Measurements from ENCODE around the gene SPEF2.
"Not testable (repeated sequence)": the region's sequence is repeated elsewhere in the genome, so short reads cannot be mapped to it uniquely, and the experiment has no call there.

SPEF2 gene

DNA sequence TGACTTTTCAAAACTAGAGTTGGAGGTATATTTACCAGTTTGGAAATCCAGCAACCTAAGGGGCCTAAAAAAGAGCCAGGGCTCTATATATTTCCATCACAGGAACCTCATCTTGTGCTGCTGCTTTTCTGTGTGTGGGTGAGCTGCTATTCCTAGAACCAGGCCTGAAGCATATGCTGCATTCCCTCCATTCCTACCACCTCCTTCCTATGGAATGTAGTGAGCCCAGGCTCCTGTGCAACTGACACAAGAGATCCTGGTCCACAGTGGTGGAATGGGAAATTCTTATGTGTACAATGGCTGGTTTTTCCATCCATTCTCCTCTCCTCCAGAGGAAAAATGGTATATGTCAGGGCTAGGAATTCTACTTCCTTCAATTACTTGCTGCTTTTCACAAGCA is 39.1 kb downstream of the SPEF2 start:
- no peak for DNase-seq

DNA sequence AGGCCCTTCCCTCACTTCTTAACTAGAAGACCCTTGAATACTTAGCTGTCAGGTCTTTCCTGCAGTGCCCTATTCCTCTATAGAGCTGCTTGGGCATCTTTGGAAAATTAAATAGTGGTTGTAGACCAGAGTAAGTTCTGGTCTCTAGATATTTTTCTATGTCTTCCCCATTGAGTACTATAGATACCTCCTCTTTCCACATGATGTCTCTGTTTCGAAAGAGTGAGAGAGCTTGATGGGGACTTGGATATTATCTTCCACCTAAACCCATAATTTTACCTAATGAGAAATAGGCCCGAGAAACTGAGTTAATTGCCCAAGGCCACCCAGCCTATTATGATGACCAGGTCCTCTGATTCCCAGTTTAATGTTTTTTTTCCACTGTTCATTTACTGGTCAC is 40.2 kb downstream of the SPEF2 start:
- no peak for DNase-seq

DNA sequence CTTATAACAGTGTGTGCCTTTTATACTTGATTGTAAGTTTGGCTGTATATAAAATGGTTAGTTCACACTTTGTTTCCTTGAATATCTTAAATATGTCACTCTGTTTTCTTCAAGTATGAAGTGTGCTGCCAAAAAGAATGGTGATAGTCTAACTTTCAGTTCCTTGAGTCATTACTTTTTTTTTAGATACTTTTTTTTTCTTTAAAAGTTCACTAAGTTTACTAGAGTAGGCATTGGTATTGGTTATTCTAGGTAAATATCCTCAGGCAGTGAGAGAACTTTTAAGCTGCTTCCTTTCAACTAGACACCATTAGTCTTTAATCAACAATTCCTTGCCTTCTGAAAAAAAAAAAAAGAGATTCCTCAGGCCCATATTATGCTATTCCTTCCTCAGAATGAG is 41.9 kb downstream of the SPEF2 start:
- no peak for DNase-seq

DNA sequence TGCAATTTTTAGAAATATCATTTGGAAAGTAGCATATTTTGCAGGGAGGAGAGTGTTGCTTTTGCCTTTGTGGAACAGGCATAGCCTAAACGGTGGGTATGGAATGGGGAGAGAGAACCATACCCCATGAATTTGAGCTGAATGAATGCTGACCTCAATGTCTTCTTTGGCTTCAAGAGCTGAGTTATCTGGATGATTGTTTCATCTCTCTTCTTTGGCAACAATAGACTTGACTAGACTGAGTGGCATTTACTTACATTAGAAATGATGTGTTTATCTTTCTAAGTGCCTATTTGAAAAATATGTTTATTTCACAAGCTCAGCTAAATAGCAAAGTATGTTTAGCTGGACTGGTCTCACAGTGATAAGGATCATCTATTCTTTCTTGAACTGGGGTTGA is 42.8 kb downstream of the SPEF2 start:
- DNase-seq, result no peak

DNA sequence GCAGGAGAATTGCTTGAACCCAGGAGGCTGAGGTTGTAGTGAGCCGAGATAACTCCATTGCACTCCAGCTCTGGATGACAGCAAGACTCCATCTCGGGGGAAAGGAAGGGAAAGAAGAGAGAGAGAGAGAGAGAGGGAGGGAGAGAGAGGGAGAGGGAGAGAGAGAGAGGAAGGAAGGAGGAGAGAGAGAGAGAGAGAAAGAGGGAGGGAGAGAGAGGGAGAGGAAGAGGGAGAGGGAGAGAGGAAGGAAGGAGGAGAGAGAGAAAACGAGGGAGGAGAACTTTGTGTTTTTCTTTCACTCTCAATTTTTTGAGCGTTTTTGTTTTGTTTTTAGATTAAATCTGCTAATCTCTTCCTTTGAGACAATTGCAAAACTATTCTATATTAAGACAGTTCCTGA is 46.9 kb downstream of the SPEF2 start:
- DNase-seq, result no peak

DNA sequence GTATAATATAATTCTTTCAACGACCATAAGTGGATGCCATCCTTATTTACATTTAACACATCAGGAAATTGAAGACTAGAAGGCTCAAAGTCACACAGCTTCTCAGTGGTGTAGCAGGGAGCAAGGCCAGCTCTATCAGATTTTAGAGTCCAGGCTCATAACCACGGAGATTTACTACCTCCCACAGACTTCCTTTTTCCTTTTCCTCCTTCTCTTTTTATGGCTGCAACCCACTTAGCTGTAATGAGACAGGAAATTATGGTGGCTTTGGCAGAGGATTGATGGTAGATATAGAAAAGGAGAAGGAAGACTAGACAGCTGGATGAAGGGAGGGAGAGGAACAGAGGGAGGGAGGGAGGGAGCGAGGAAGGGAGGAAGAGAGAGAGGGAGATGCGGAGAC is 47.4 kb downstream of the SPEF2 start:
- no peak for DNase-seq

DNA sequence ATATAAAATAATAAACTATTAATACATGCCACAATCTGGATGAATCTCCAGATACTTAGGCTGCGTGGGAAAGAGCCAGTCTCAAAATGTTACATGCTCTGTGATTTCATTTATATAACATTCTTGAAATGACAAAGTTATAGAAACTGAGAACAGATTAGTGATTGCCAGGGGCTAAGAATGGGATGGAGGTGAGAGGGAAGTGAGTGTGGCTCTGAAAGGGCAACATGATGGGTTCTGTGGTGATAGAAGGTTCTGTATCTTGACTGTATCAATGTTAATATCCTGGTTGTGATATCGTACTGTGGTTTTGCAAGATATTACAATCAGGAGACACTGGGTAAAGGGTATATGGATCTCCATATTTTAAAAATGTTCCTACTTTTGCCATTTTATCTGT is 50.7 kb downstream of the SPEF2 start:
- no peak for DNase-seq

DNA sequence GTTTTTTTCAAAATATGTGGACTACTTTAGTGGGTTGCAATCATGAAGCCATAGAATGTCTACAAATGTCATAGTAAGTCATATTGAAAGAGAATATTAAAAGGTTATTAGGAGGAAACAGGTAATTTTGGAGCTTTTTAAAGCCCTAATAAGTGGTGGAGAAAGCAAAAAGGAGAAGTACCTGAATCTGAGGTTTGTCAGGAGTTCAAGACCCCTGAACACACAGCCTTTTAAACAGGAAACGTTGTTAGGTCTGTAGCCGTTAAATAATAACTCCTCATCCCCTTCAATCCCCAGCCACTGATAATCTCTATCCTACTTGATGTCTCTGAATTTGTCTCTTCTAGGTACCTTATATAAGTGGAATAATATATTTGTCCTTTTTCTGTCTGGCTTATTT is 51.1 kb downstream of the SPEF2 start:
- no peak for DNase-seq

DNA sequence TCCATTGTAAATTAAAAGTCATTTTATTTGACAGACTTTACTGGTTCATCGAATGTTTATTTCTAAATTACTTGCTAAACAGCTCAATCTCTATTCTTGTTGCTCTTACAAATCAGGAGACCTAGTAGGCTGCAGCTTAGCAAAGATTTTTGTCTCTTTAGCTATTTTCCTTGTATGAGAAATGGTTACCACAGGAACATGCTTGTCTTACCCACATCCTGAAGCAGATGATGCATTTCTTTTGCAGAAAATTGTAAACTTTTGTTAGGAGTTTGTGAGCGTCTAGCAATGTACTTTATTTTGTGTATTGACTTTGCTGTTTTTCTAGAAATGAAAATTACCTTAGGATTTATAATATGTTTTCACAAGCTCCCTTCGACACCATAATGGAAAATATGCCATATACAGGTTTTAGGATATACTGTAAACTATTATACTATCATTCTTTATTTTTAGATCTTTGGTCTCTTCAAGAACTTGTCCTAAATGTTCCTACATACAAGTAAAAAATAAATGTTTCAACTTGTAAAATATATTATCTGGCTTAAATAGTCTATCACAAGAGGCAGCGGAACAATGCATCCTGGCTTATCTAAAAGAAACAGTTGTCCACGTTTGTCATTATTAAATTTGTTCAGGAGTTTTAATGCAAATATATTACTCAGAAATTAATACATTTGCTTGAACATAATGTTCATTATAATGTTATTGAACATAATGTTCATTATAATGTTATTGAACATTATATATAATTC is 54.1 kb downstream of the SPEF2 start:
- DNase-seq, result no peak

DNA sequence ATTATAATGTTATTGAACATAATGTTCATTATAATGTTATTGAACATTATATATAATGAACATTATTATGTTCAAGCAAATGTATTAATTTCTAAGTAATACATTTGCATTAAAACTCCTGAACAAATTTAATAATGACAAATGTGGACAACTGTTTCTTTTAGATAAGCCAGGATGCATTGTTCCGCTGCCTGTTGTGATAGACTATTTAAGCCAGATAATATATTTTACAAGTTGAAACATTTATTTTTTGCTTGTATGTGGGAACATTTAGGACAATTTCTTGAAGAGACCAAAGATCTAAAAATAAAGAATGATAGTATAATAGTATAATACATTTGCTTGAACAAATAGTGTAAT is 54.6 kb downstream of the SPEF2 start:
- not testable (repeated sequence) for DNase-seq

DNA sequence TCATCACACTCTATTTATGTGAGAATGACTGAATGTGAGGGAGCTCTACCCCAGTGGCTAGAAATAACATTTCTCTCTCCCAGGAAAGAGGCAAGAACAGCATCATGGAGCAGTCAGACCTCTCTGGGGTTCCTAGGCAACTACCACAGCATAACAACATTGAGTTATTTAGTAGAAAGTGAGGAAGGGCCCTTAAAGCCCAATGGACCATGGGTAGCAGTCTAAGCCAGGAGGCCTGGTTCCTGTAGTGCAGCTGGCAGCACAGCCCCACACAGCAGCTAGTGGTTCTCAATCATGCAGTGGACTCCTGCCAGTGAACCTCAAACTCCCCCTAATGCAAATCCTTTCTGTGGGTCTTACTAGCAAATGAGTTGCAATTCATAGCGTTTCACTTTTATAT is 55.3 kb downstream of the SPEF2 start:
- no peak for DNase-seq

DNA sequence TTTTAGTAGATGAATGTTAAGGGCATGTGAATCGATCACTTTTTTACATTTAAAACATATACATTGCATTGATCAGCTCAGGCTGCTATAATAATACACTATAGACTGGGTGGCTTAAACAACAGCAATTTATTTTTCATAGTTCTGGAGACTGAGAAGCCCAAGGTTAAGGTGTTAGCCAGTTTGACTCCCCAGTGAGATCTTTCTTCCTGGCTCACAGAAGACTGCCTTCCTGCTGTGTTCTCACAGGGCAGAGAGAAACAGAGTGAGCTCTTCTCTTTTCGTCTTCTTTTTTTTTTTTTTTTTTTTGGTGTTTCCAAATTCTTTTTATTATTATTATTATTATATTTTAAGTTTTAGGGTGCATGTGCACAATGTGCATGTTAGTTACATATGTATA is 56.4 kb downstream of the SPEF2 start:
- DNase-seq, result no peak

DNA sequence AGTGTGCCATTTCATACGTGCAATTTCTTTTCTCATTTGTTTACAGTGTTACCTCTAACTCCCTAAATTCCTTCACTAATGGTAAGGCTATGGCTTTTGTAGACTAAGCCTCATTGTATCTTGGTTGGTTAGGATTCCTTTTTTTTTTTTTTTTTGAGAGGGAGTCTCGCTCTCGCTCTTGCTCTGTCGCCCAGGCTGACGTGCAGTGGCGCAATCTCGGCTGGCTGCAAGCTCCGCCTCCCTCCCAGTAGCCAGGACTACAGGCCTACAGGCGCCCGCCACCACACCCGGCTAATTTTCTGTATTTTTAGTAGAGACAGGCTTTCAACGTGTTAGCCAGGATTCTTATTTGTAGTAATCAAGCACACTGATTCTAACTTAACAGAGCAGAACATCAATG is 57.7 kb downstream of the SPEF2 start:
- no peak for DNase-seq

DNA sequence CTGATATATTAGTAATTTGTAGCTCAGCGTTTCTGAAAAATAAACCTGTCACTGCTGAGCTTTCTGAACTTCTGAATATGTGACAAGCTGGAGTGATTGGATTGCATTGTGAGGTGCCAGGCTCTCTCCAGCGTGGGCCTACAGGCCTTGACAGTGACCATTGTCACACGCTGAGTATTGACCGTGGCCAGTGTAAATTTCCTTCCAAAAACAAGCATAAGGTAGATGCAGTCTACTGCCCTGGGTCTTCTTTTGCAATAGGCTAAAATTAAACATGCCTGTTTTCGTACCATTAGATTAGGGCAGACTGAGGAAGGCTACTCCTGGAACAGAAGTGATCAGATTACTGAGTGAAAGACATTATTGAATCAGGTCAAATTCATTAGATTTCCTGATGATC is 60.2 kb downstream of the SPEF2 start:
- DNase-seq, result no peak

DNA sequence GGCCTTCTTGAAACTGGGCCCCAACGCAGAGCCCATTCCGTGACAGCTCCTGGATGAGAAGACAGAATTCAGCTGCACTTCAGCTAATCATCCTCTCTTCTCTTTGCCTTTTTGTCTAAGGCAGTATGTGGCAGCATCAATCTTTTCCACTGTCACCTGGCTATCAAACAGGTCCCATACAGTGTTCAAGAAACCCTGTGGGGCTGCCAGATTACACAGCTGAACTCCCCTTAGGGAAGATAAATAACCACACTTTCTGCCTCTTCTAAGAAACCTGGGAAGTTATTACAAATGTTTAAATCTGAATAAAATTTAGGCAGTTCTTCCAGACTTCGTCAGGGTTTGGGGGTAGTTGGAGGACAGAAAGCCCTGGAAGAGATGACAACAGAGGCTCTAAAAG is 61.0 kb downstream of the SPEF2 start:
- DNase-seq, result no peak

DNA sequence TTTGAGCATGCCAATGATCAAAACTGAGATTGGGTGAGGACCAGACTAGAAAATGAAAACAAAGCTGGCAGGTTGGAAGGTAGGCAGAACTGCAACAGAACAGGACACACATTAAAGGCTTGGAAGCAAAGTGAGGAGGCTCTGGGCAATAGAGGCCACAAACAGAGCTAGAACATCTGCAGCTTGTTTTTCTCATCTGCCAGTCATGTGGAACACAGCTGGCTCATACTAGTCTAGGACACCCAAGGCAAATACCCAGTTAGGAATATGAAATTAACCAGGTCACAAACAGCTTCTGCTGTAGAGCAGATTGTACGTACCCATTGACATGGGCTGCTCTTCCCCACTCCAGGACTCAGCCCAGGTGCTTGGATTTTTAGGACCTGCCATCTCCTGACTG is 61.7 kb downstream of the SPEF2 start:
- no peak for DNase-seq

DNA sequence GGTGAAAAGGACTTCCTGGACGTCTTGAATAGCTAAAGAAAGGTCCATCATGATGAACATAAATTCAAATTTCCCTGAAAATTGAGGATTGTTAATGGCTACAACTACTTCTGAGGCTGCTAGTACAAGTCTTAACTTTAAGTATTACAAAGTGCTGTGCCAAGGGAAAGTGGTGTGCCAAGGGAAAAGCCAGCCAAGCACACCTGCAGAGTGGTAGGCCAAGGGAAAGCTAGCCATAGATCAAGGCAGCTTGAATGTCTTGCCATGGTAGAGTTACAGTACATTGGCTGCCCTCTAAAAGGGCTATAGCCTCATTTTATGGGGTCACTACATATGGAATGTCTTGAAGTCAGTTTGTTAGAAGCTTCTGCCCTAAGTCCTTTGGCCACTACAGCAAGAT is 64.2 kb downstream of the SPEF2 start:
- DNase-seq, result no peak

DNA sequence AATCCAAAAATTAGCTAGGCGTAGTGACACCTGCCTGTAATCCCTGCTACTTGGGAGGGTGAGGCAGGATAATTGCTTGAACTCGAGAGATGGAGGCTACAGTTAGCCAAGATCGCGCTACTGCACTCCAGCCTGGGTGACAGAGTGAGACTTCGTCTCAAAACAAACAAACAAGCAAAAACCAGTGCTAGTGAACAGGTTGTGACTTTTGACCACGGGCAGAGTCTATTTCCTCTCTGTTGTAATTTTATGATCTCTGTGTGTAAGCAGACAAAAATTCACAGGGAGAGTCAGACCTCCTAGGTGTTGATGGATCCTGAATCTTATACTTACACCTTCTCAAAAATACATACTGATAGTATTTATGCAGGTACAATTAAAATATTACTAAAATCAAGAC is 65.8 kb downstream of the SPEF2 start:
- DNase-seq, result no peak

DNA sequence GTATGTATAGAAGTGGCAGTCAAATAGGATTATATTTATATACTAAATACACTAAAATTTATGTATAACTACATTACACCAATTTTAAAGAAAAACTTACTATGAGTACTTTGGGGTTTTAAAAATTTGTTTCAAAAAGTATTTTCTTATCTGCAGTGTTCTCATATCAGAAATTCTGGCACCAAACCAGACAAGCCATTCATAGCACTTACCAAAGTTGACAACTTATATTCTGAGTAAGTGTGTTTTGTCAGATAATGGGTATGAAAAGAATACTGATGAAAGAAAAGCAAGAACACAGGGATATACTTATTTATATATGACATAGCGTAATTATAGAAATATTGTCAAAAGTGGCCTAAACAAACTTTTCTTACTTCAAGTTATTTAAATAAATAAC is 67.5 kb downstream of the SPEF2 start:
- no peak for DNase-seq

DNA sequence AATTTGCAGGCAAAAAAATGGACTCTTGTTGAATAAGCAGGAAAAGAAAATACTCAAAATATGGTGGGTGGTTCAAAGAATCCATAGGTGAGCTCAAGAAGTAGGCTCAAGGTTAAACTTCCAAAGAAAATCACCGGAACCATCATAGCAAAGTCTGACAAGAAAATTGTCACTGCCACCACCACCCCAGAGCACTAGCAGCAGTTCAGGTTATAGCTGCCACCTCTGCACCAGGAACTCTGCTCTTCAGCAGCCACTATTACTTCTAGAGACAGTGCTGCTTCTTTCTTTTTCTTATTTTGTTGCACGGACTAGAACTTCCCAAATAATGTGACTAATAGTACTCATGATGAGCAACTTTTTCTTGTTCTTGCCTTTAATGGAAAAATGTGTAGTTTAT is 70.3 kb downstream of the SPEF2 start:
- no peak for DNase-seq

DNA sequence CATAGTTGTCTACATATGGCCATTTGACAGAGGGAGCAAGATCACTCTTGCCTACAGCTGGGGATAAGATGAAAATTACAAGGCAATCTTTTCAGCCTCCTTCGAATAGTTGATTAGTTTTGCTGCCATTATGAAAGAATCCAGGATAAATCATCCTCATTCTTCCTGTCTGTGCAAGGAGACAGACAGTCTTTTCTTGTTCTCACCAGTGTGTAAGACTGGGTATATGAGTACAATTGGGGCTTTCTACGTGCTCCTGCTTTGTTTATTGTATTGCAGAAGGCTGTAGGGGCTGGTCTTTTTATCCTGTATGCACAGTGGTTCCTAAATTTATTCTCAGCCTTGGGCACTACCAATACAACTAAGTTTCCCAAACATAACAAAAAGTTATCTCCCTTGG is 76.8 kb downstream of the SPEF2 start:
- no peak for DNase-seq

DNA sequence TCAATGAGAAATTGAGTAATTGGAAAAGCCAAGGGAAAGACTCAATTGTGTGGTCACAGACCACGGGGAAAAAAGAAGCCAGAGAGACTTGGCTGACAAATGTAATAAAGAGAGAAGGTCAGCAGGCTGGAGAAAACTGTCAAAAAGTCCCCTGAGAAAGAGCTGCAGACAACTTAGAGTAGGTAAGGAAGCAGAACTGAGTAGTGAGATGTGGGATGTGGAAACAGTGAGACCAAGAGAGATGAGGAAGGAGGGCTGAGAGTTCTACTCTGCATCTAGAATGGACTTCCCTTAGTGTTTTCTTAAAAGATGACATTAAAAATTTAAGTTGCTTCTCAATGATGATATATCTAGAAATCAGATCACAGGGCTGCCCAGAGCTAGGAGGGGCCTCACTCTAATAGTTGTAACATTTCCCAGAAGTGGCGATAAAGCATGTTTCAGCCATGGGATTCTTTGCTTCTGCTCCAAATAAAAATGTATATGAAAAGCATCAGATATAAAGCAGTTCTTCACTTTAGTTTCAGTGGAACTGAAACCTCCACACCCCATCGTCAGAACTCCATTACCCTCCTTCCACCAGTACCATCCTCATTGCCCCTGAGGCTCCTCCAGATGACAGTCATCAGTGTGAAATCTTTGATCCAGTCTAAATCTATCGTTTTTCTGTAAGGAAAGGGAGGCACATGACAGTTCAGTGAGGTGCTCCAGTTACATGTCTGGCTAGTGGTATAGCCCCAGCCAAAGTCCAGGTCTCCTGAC is 80.6 kb downstream of the SPEF2 start:
- DNase-seq, result no peak

DNA sequence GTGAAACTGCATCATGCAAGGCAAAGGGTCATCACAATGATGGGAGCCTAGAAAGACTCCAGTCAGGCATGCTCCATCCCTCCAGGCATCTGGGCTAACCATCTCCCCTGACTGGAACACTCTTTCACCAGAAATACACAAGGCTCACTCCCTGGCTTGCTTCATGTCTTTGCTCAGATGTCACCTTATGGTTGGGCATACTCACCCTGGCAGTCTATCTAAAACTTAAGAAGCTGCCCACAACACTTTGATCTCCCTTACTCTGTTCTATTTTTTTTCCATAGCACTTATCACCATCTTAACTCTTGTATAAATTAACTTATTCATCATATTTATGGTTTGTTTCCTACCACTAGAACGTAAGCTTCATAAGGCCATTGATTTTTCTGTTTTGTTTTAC is 90.0 kb downstream of the SPEF2 start:
- no peak for DNase-seq

DNA sequence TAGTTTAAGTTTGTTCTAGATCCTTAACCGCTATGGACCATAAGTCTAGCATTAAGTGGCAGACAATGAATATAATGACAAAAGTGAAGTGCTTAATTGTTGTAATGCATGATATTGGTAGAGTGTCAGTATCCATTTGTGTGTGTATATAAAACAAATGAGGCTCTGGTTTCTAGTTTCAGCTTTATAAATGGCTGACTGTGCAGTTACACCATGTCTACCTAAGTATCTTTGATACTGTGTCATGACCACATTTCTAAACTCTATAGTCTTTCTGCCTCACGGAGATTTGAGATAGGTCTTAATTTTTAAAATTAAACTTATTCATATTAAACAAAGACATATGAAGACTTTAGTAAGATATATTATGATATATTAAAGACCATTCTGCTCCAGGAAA is 92.0 kb downstream of the SPEF2 start:
- DNase-seq, result no peak

DNA sequence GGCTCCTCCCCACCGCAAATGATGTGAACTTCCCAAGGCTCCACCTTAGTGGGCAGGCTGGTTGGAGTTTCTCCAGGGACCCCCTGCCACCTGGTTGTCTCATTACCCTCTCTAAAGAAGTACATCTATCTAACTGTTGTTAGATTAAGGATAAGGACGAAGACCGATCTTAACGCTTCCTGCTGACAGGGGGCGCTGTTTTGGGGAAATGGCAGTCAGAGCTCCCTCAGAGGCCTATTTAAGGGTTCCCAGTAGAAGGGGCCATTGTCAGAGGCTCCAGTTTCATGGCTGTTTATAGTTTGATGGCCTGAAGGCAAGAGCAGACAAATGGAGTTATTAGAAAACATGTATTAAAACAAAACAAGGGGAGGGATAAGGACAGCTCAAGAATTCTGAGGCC is 100.1 kb downstream of the SPEF2 start:
- DNase-seq, result no peak
